Measurements from ENCODE around the gene CDC42BPG.
A peak's percentile ranks its signal among the peaks of the same experiment; 100 is the strongest.
"Not testable (repeated sequence)": the region's sequence is repeated elsewhere in the genome, so short reads cannot be mapped to it uniquely, and the experiment has no call there.

Gene CDC42BPG

GRCh38 chr11:64848826-64849597 lies 4.6 kb upstream of the CDC42BPG start:
- no peak for DNase-seq

DNA sequence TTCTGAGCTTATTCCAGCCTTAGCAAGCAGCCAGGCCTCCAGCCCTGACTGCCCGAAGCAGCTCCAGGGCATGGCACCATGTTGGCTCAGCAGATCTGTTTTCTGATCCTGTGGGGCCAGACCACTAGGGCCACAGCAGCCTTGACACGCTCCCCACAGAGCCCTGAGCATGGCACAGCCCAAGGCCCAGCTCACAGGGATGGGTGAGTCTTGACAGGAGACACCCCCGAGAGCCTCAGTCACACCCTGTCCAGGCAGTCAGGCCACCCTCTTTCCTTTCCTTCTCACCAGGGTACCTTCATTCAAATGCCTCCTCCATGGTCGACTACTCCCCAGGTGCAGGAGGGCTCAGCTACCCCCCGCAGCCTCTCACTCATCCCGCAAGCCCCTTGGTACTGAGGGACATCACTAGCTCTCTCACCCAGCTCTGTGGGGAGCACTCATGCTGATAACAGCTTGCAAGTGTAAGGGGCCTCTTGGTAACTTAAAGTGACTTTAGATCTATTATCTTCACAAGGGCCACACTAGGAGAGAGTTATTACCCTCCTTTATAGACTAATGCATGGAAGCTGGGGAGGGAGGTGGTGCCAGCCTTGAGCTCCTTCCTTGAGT lies 3.9 kb upstream of the CDC42BPG start:
- DNase-seq: no peak

DNA sequence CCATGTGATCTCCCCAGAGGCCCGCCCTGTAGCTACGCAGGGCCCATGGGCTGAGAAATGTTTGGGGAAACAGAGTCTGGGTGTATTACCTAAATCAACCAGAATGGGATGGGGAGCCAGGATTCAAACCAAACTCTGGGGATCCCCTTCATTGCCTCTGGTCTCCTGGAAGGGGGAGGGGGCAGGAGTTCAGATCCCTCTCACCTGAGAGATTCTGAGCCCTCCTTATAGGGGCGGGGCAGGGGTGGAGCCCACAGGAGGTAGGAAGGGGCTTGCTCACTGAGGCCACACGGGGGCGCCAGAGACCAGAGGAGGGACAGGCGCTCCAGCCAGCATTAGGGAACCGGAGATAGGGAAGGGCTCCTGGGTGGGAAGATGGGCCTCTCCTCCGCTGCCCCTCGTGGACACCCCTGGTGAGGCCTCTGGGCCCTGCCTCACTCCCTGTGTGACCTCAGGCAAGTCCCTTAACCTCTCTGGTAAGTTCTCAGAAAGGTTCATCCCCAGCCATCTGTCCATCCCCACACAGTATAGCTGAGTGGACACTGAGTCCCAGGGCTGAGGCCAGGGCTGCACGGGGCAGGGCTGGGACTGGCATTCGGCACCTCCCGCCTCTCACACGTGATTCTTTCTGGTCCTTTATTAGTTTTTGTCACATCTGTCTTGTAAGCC lies 2.7 kb upstream of the CDC42BPG start:
- peak; percentile 93 for DNase-seq

- not testable (repeated sequence) for DNase-seq
These were observed 1.3 kb upstream of the CDC42BPG start for GRCh38 chr11:64845776-64846129.

DNA sequence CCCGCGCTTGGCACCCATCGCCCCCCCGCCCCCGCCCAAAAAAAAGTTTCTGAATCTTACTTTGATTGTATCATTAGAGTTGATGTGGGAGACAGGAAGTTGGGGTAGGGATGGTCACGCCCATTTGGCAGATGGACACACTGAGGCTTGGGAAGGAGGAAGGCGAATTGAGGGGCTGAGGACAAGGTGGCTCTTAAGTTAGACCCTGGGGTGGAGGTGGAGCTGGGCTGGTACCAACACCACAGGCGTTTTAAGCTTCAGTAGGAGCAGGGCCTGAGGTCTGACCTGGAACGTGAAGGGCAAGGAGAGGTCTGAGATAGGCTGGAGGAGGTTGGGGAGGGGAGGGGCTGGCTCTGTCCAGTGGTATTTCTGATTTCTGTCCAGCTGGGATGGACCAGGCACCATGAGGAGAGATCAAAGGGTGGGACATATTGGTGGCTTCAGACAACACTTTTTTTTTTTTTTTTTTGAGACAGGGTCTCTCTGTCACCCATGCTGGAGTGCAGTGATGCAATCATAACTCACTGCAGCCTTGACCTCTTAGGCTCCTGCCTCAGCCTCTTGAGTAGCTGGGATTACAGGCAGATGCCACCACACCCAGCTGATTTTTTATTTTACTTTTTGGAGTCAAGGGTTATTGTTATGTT lies 799 bp upstream of the CDC42BPG start:
- DNase-seq: no peak

- DNase-seq: no peak
These were observed 645 bp downstream of the CDC42BPG start for GRCh38 chr11:64843686-64844329.

- no peak for DNase-seq
These were observed 1.4 kb downstream of the CDC42BPG start for GRCh38 chr11:64842851-64843685.

DNA sequence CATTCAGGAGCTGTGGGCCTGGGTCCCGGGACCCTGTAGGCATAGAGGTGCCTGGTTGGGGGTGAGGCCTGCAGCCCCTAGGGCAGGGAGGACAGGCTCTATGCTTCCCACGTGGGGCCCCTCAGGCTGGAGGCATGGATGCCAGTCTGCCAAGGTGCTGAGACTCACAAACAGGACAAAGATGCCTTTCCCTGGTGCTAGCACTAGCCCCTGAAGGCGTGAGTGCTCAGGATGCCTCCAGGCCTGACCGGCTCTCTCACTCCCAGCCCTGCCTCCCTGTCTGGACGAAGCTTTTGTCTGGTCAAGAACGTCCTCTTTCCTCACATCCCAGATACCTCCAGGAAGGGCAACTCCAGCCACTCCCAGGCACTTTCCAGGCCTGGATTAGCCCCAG lies 2.1 kb downstream of the CDC42BPG start:
- no peak for DNase-seq

DNA sequence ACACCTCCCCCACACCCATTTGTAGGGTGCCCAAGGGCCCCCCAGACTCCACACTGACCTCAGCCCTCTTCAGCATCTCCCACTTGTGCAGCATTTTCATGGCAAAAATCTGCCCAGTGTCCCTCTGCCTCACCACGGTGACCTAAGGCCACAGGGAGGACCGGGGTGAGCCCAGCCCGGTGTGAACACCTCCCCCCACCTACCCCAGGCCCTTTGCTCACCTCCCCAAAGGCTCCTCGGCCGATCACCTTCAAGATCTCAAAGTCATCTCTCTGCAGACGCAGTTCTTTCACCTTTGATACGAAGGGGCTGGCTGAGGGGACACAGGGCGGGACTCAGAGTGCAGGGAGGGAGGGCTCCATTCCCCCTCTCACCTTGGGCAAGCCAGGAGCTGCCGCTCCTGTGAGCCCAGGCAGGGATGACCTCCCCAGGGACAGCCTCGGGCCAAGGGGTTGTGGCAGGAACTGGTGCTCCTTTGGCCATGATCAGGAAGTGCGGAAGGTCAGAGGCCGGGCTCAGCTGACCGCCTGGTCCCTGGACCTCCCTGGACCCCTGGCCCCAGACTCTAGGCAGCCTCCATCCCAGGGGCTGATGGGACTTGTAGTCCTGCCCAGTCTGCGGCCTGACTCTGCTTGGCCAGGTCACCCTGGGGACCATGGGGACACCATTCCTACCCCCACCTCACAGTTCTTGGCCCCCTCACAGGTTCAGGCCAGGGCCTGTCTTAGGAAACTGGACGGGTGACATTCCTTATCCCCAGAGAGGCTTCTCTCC lies 2.7 kb downstream of the CDC42BPG start:
- DNase-seq: no peak

DNA sequence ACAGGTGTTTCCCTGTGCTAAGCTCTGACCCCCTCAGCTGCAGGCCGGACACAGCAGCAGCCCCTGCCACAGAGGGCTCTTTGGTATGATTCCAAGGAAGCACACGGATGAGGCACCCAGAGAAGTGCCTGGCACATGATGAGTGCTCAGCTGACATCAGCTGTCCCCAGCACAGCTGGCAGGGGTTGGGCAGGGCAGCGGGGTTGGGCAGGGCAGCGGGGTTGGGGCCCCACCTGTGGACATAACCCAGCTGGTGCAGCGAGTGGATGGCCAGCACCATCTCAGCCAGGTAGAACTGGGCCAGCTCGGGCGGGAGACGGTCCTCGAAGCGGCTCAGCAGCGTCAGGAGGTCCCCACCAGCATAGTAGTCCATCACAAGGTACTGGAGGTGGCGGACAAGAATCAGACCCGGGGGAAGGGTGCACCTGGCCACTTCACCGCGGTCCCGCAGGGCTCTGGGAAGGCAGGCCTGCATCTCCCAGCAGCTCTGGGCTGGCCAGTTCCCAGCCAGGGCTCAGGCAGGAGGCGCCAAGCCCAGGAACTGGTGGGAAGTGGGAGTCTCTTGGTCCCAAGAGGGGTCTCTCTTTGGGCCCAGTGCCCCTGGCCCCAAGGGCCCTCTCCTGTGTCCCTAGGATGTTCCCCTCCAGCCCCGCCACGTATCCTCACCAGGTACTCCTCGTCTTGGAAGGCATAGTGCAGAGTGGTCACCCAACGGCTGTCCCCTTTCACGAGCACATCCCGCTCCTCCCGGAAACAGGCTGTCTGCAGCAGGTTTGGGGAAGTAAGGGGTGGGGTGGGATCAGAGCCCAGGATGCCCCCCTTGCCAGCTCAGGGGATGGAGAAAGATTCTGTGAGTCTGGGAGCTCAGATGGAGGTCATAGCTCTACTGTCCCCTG lies 4.3 kb downstream of the CDC42BPG start:
- DNase-seq: no peak

DNA sequence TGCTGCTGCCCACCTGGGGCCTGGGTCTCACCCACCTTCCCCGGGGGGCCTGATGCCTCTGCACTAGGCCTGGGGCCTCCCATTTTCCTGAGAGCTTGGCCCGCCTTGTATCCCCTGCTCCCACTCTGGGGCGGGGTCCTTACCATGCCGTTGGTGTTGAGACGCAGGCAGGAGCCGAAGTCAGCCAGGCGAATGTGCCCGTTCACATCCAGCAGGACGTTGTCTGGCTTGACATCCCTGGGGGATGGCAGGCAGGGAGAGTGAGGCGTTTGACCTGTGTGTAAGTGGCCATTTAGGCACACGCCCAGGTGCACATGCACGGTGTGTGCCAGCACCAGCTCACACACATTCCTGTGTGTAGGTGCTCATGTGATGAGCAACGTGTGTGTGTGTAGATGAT lies 5.1 kb downstream of the CDC42BPG start:
- DNase-seq: no peak

- no peak for DNase-seq
These were observed 5.7 kb downstream of the CDC42BPG start for GRCh38 chr11:64838600-64839334.

- DNase-seq: no peak
These were observed 6.5 kb downstream of the CDC42BPG start for GRCh38 chr11:64837887-64838351.

GRCh38 chr11:64836448-64837072 lies 7.9 kb downstream of the CDC42BPG start:
- no peak for DNase-seq

- DNase-seq: no peak
These were observed 8.6 kb downstream of the CDC42BPG start for GRCh38 chr11:64835616-64836447.

DNA sequence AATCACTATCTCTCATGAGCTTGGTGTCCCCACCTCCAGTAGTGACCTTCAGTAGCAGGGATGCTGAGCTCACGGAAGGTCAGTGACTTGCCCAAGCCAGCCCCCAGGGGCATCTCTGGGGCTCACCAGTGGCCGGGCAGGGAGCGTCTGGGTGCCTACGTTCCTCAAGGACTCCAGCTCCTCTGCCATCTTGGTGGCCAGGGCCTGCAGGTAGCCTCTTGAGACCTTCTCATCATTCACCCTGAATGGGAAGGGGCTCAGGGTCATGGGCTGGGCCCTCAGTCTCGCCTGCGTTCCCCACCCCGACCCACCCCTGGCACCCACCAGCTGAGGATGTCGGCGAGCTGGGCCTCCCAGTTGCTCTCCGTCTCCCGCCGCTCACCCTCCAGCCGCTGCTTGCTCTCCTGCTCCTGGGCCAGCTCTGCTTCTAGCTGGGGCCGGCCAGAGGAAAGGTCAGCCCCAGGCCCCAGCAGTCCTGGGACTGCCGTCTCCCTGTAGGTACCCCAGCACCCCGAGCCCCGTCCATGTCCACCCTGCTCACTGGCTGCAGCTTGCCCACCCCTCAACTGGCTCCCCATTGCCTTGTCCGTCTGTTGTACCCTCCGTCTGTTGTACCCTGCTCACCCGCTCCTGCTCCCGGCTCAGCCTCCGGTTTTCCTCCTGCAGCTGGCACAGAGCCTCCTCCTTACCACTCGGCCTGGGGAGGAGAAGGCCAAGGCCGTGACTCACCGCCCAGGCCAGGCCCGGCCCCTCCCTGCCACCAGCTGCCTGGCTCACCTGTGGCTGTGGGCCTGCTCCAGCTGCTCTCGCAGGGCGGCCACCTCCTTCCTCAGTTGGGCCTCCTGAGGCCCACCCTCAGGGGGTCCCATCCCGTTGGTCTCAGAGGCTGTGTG lies 9.5 kb downstream of the CDC42BPG start:
- no peak for DNase-seq
